H1 (cell line): ENCODE data around the gene GXYLT1. TPM values are rescaled to one million over a fixed set of nuclear protein-coding genes. Genes with fewer than 3 reads are reported as not detected.

Experiments used
- CTCF ChIA-PET: fragments of 300-600 bp; sonication (Branson Sonifier 250); formaldehyde crosslinking; loops from one replicate; lab custom pipeline; 2021; ENCODE audit not compliant: partially characterized antibody; lab: Charles Lee
- POLR2A ChIA-PET: fragments of 300-600 bp; sonication (Branson Sonifier 250); formaldehyde crosslinking; loops from one replicate; lab custom pipeline; 2021; ENCODE audit warnings: inconsistent platforms; ENCODE audit not compliant: partially characterized antibody; lab: Charles Lee
- DNase-seq, 2 experiments: peaks; one replicate each; pipeline versions ENCODE4 v3.0.0 to v3.0.0-alpha.2; 2010 to 2022; ENCODE audit warnings: low spot score in 2 of 2, low read depth in 1 of 2, mixed read lengths in 1 of 2
- FAIRE-seq: peaks from 2 replicates; lab custom pipeline; 2011; peaks lifted over from hg19 to GRCh38; lab: Jason Lieb, UNC
- H2AFZ ChIP-seq: 2 replicates; pipeline ENCODE4 v1.8.1; 2012; ENCODE audit warnings: low read length, inconsistent platforms
- H2AK5ac ChIP-seq: 2 replicates; pipeline ENCODE4 v1.6.1; 2013; ENCODE audit warnings: low read depth, low read length
- H2BK120ac ChIP-seq: replicated peaks from 2 replicates; pipeline ENCODE3; 2013; ENCODE audit warnings: low read depth, low read length, inconsistent platforms
- H2BK12ac ChIP-seq: 2 replicates; pipeline ENCODE4 v1.6.1; 2013; ENCODE audit warnings: low read depth, low read length
- H2BK15ac ChIP-seq: 2 replicates; pipeline ENCODE4 v1.6.1; 2013; ENCODE audit warnings: low read length
- H2BK20ac ChIP-seq: 2 replicates; pipeline ENCODE4 v1.6.1; 2013; ENCODE audit warnings: low read length
- H2BK5ac ChIP-seq: 2 replicates; pipeline ENCODE4 v1.6.1; 2013; ENCODE audit warnings: low read depth, low read length
- H3K14ac ChIP-seq: 2 replicates; pipeline ENCODE4 v1.6.1; 2013; ENCODE audit warnings: inconsistent platforms; ENCODE audit not compliant: insufficient read length
- H3K18ac ChIP-seq: 2 replicates; pipeline ENCODE4 v1.6.1; 2013; ENCODE audit warnings: low read length; ENCODE audit errors: extremely low read depth
- H3K23ac ChIP-seq: 2 replicates; pipeline ENCODE4 v1.6.1; 2013; ENCODE audit warnings: inconsistent platforms; ENCODE audit not compliant: insufficient read length
- H3K23me2 ChIP-seq: 2 replicates; pipeline ENCODE4 v1.6.1; 2013; ENCODE audit warnings: low read depth, low read length
- H3K27ac ChIP-seq: 2 replicates; pipeline ENCODE4 v1.6.1; 2011; ENCODE audit warnings: low read depth, low read length, inconsistent platforms
- H3K27me3 ChIP-seq, 4 experiments: replicated peaks in 1 of 4; 1 replicate in 1 of 4; 2 replicates in 3 of 4; pipeline versions ENCODE4 v1.6.1 to v1.8.1; 2011 to 2013; ENCODE audit warnings: low read length in 3 of 4, mild to moderate bottlenecking in 3 of 4, inconsistent platforms in 2 of 4, mixed read lengths in 2 of 4, moderate library complexity in 1 of 4; ENCODE audit not compliant: control insufficient read depth in 3 of 4, insufficient read depth in 3 of 4; ENCODE audit errors: extremely low read depth in 1 of 4
- H3K36me3 ChIP-seq, 4 experiments: 2 replicates each; pipeline versions ENCODE4 v1.6.1 to v1.8.1; 2011 to 2013; ENCODE audit warnings: mild to moderate bottlenecking in 4 of 4, low read length in 3 of 4, moderate library complexity in 2 of 4, control low read depth in 1 of 4, inconsistent platforms in 1 of 4; ENCODE audit not compliant: insufficient read depth in 4 of 4, control insufficient read depth in 2 of 4
- H3K4ac ChIP-seq: replicated peaks from 2 replicates; pipeline ENCODE3; 2013; ENCODE audit warnings: low read length, low read depth, mixed read lengths, inconsistent platforms; ENCODE audit not compliant: insufficient read length
- H3K4me1 ChIP-seq, 4 experiments: replicated peaks in 1 of 4; 1 replicate in 1 of 4; 2 replicates in 3 of 4; pipeline versions ENCODE4 v1.6.1 to v1.8.1; 2011 to 2013; ENCODE audit warnings: low read length in 3 of 4, inconsistent platforms in 2 of 4, mixed read lengths in 1 of 4; ENCODE audit not compliant: insufficient read depth in 4 of 4, control insufficient read depth in 3 of 4
- H3K4me2 ChIP-seq, 2 experiments: 2 replicates each; pipeline versions ENCODE4 v1.6.1 to v1.8.1; 2011 to 2013; ENCODE audit warnings: low read depth in 2 of 2, low read length in 2 of 2, control low read depth in 1 of 2, inconsistent platforms in 1 of 2, mild to moderate bottlenecking in 1 of 2; ENCODE audit not compliant: insufficient read depth in 1 of 2
- H3K4me3 ChIP-seq, 4 experiments: fragments of 200-600, 300-600 bp in 1 of 4; sonication (generic), shearing (Covaris generic), sonication (Bioruptor Twin) in 1 of 4; 2 replicates each; pipeline versions ENCODE4 v1.5.1 to v1.8.1; 2011 to 2016; ENCODE audit warnings: low read length in 4 of 4, low read depth in 3 of 4, control low read depth in 2 of 4, inconsistent platforms in 2 of 4, mild to moderate bottlenecking in 2 of 4, mixed read lengths in 1 of 4, moderate library complexity in 1 of 4; ENCODE audit not compliant: insufficient read depth in 2 of 4; ENCODE audit errors: extremely low read depth in 1 of 4
- H3K56ac ChIP-seq: replicated peaks from 2 replicates; pipeline ENCODE3; 2013; ENCODE audit warnings: low read depth, mild to moderate bottlenecking, mixed read lengths, low read length, inconsistent platforms; ENCODE audit not compliant: insufficient read length
- H3K79me1 ChIP-seq: 2 replicates; pipeline ENCODE4 v1.6.1; 2013; ENCODE audit warnings: low read depth, low read length, control low read depth
- H3K79me2 ChIP-seq, 2 experiments: 2 replicates each; pipeline versions ENCODE4 v1.6.1 to v1.8.1; 2012 to 2013; ENCODE audit warnings: low read length in 2 of 2, mild to moderate bottlenecking in 2 of 2, inconsistent platforms in 1 of 2; ENCODE audit not compliant: insufficient read depth in 2 of 2, control insufficient read depth in 1 of 2
- H3K9ac ChIP-seq, 4 experiments: replicated peaks in 1 of 4; 1 replicate in 1 of 4; 2 replicates in 3 of 4; pipeline versions ENCODE4 v1.6.1 to v1.8.1; 2011 to 2013; ENCODE audit warnings: low read depth in 3 of 4, low read length in 3 of 4, control low read depth in 2 of 4, mild to moderate bottlenecking in 2 of 4, moderate library complexity in 2 of 4, inconsistent platforms in 1 of 4; ENCODE audit errors: extremely low read depth in 1 of 4
- H3K9me3 ChIP-seq, 2 experiments: 2 replicates each; pipeline versions ENCODE4 v1.6.1 to v1.8.1; 2012 to 2013; ENCODE audit warnings: mild to moderate bottlenecking in 2 of 2, moderate library complexity in 2 of 2, control low read depth in 1 of 2, inconsistent platforms in 1 of 2, low read depth in 1 of 2, low read length in 1 of 2, mixed read lengths in 1 of 2; ENCODE audit not compliant: insufficient read depth in 2 of 2
- H4K20me1 ChIP-seq, 2 experiments: replicated peaks in 1 of 2; 2 replicates each; pipeline versions ENCODE3 to v1.8.1; 2011 to 2013; ENCODE audit warnings: inconsistent platforms in 2 of 2, low read length in 2 of 2, mild to moderate bottlenecking in 1 of 2; ENCODE audit not compliant: insufficient read depth in 2 of 2, control insufficient read depth in 1 of 2
- H4K5ac ChIP-seq: 2 replicates; pipeline ENCODE4 v1.6.1; 2013; ENCODE audit warnings: low read length, low read depth, mixed read lengths, inconsistent platforms; ENCODE audit not compliant: insufficient read length
- H4K8ac ChIP-seq: 2 replicates; pipeline ENCODE4 v1.8.0; 2013; ENCODE audit warnings: mild to moderate bottlenecking, moderate library complexity, low read length, inconsistent platforms; ENCODE audit not compliant: insufficient read depth; ENCODE audit errors: extremely low read depth
- H4K91ac ChIP-seq: replicated peaks from 2 replicates; pipeline ENCODE3; 2013; ENCODE audit warnings: low read length, mixed read lengths, inconsistent platforms; ENCODE audit not compliant: insufficient read length
- CHD1 ChIP-seq: IDR thresholded peaks from 2 replicates; pipeline ENCODE4 v1.6.1; 2012; ENCODE audit warnings: low read depth, low read length, improper control_type of control experiment
- CHD2 ChIP-seq: IDR thresholded peaks from 2 replicates; pipeline ENCODE4 v1.6.1; 2012; ENCODE audit warnings: low read length, improper control_type of control experiment
- GABPA ChIP-seq: IDR thresholded peaks from 2 replicates; pipeline ENCODE4 v1.6.1; 2011; ENCODE audit warnings: mild to moderate bottlenecking, low read length, moderate library complexity, borderline replicate concordance; ENCODE audit not compliant: insufficient read depth
- NRF1 ChIP-seq: IDR thresholded peaks from 2 replicates; pipeline ENCODE4 v1.6.1; 2011; ENCODE audit warnings: mild to moderate bottlenecking, low read depth, low read length, improper control_type of control experiment
- SUZ12 ChIP-seq: fragments of 200-600 bp; sonication (generic); IDR thresholded peaks from 2 replicates; pipeline ENCODE4 v1.6.1; 2012; ENCODE audit warnings: mild to moderate bottlenecking, inconsistent platforms, low read length, moderate library complexity, mixed read lengths
- polyA plus RNA-seq, 7 experiments: library from polyadenylated mRNA; depleted of rRNA in 3 of 7; stranded (reverse) in 5 of 7; unstranded in 2 of 7; fragments of >200 nt in 5 of 7; fragments of 200-250 nt in 2 of 7; gene quantifications; 1 replicate in 5 of 7; 2 replicates in 1 of 7; 4 replicates in 1 of 7; pipeline versions ENCODE4 v1.2.1 to v1.2.3, GENCODE V29; 2011 to 2013; ENCODE audit warnings: missing spikeins in 2 of 7, mixed read lengths in 2 of 7
- total RNA-seq: library from RNA; stranded (reverse); fragmentation: NEBNext Ultra II Directional; extraction: Animal tissue kit (Norgen Biotek cat#: 25700); gene quantifications from 2 replicates; pipeline ENCODE4 v1.2.1, GENCODE V29; 2021
- TF ChIP-seq, protein P1 (sequence below): IDR thresholded peaks from 2 replicates; pipeline ENCODE4 v1.6.1; 2012; ENCODE audit warnings: low read length, inconsistent platforms

GXYLT1 gene
- total and polyA plus RNA-seq, 2 of the 8 experiments (the other 6 are each of a cell fraction or from before 2014, with no cell fraction given): 3.1 to 10.7 TPM

DNA sequence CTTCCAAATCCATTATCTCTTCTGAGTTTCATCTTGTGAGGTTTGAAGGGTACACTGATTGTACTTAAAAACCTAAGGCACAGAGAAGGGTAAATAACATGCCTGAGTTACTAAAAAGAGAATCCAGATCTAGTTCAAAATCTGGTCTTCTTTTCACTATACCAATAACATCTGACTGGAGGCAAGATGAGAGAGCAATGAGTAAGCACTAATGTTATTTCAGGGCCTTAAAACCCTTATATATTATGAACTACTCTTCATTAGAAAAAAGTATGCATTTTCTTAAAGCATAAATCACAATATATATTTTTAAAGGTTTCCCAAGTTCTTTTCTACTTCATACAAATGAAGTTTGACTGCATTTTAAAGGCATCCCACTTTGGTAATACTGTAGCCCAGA lies 60.2 kb downstream of the GXYLT1 start:
- Histone ChIP-seq H3K79me2 (no peaks in the 10 kb centered on the region), H4K91ac (no peak overlapping the region), H3K4me2 (no peak overlapping the region), H3K14ac (no peak overlapping the region), H4K20me1 (no peaks in the 10 kb centered on the region), H2BK15ac (no peak overlapping the region), H4K5ac (no peak overlapping the region), H3K36me3 (no peaks in the 10 kb centered on the region; a peak in 1 of 8 replicates), H3K79me1 (no peaks in the 10 kb centered on the region), H2BK5ac (no peak overlapping the region), H4K8ac (no peak overlapping the region), H2BK120ac (no peak overlapping the region), H3K23ac (no peak overlapping the region), H2AFZ (no peak overlapping the region), H3K56ac (no peak overlapping the region), H2BK12ac (no peak overlapping the region), H3K18ac (no peak overlapping the region), H3K9ac (no peak overlapping the region), H2BK20ac (no peak overlapping the region), H3K27me3 (no peaks in the 10 kb centered on the region), H3K4me3 (no peak overlapping the region), H3K9me3 (no peaks in the 10 kb centered on the region), H2AK5ac (no peak overlapping the region), H3K4me1 (no peaks in the 10 kb centered on the region), H3K4ac (no peak overlapping the region), H3K23me2 (no peaks in the 10 kb centered on the region), H3K27ac (no peak overlapping the region)
- CTCF ChIA-PET: no interaction called here
- TF ChIP-seq SUZ12: no peak
- no peak for TF ChIP-seq NRF1
- no peak for TF ChIP-seq CHD1
- TF ChIP-seq, protein P1, sequence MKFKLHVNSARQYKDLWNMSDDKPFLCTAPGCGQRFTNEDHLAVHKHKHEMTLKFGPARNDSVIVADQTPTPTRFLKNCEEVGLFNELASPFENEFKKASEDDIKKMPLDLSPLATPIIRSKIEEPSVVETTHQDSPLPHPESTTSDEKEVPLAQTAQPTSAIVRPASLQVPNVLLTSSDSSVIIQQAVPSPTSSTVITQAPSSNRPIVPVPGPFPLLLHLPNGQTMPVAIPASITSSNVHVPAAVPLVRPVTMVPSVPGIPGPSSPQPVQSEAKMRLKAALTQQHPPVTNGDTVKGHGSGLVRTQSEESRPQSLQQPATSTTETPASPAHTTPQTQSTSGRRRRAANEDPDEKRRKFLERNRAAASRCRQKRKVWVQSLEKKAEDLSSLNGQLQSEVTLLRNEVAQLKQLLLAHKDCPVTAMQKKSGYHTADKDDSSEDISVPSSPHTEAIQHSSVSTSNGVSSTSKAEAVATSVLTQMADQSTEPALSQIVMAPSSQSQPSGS: no peak
- TF ChIP-seq CHD2: no peak
- TF ChIP-seq GABPA: no peak
- POLR2A ChIA-PET: no interaction called here
- no peak for FAIRE-seq
- DNase-seq: no peak
